Stimulated activated CD4-positive, alpha-beta T cell treated with anti-CD3 and anti-CD28 coated beads, TNF-alpha, amount 100 ng/mL, for 48 hours (primary cell): ENCODE data around the gene SLC24A4.

Experiments used
- DNase-seq, 3 donors: peaks; one replicate each; pipeline ENCODE4 v3.0.0-alpha.2; 2020; ENCODE audit warnings: low read depth in 3 of 3

The SLC24A4 gene

GRCh38 chr14:92323011-92323915 lies at the start of gene SLC24A4:
Gene SLC24A4 (plus strand): TSS chr14:92323165. CDS start chr14:92323831, 666 bp downstream.
- no peak for DNase-seq

DNA sequence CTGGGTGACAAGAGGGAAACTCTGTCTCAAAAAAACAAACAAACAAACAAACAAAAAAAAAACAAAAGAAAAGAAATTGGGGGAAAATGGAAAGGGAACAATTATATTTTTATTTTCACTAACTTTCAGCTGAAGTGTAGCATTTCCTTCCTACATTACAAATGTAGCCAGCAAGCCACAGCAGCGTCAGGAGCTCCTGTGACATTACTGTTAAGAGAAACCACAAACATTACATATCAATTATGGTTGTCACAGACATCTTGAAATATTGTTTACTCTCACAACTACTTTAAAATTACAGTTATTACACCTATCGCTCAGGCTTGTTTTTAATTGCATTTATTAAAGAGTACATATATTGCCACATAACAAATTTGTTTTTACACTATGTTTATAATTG lies 49.8 kb upstream of the SLC24A4 start:
- no peak for DNase-seq

GRCh38 chr14:92274055-92274454 lies 48.9 kb upstream of the SLC24A4 start:
- DNase-seq = no peak

GRCh38 chr14:92276074-92276473 lies 46.9 kb upstream of the SLC24A4 start:
- DNase-seq = no peak

DNA sequence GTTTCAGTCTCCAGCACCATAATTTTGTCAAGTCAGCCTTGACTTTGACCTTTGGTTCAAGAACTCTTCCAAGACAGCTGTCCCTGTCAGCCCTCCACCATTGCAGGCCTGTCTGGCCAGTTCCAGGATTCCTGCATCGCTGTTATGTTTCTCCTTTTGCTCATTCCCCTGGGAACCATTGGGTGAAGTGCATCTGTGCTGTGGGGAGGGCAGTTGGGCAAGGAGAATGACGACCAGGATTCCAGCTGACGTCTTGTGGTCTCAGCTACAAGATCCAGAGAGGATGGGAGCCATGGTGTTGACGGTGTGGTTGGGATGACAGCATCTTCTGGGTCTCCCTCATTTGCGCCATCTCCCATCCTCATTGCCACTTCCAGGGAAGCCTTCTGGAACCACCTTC lies 45.9 kb upstream of the SLC24A4 start:
- no peak for DNase-seq

GRCh38 chr14:92280554-92281262 lies 42.3 kb upstream of the SLC24A4 start:
- DNase-seq = no peak

GRCh38 chr14:92282669-92283068 lies 40.3 kb upstream of the SLC24A4 start:
- DNase-seq = no peak

GRCh38 chr14:92285311-92285710 lies 37.7 kb upstream of the SLC24A4 start:
- no peak for DNase-seq

DNA sequence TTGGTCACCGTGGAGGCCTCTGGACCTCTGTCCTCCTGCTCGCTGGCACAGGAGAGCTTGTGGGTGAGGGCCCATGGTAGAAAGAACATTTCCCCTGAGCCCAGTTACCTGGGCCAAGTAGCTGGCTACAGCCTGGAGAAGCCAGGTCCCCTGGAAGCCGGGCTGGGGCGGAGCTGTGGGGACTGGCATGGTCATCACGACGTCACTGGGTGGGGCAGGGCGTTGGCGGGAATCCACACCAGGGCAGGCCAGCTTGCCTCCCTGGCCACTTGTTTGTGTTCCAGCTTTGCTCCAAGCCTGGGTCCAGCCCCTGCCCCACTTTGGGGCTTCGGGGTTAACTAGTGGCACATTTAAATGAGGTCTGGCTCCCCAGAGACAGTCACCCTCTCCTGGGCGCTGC lies 35.0 kb upstream of the SLC24A4 start:
- DNase-seq = no peak

DNA sequence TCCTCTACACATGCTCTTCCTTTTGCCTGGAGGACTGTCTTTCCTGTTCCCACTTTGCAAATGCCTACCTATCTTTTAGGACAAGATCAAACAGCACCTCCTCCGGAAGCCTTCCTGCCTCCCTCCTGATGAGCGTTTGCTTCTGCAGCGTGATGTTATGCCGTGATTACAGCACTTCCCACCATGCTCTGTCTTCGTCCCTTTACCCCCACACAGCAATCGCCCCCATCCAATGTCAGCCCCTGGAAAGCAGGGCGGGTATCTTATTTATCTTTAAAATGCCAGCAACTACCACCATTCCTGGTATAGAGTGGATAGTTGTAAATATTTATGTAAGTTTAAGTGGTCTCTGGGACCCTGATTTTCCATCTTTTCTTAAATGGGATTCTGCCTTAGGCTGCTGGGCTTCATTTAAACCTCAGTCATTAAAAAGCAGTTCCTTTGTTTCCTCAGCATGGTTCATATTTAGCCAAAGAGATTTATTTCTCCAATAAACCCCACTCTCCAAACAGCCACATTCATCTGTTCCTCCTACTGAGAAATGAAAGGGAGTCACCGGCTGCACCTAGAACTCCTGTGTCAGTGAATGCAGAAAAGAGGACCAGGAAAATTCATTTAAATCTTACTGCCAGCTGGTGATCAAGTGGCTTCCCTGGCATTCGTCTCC lies 33.8 kb upstream of the SLC24A4 start:
- no peak for DNase-seq

DNA sequence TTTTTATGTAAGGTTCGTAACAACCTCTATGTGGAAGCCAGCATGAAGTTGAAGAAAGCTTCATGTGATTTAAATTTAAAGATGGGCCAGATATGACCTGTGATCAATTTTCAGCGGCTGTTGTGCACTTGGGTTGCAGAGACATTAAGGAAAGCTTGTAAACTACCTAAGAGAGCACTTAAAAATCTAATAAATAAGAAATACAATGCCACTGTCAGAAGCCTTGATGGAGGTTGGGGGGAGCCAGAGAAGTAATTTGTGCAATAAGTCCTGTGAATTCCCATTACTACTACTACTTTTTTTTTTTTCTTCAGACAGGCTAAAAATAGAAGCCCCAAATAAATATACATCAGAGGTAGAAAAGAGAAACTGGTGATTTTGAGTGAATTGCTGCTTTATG lies 30.3 kb upstream of the SLC24A4 start:
- no peak for DNase-seq

- DNase-seq = no peak
These were observed 28.5 kb upstream of the SLC24A4 start for GRCh38 chr14:92294506-92294905.

DNA sequence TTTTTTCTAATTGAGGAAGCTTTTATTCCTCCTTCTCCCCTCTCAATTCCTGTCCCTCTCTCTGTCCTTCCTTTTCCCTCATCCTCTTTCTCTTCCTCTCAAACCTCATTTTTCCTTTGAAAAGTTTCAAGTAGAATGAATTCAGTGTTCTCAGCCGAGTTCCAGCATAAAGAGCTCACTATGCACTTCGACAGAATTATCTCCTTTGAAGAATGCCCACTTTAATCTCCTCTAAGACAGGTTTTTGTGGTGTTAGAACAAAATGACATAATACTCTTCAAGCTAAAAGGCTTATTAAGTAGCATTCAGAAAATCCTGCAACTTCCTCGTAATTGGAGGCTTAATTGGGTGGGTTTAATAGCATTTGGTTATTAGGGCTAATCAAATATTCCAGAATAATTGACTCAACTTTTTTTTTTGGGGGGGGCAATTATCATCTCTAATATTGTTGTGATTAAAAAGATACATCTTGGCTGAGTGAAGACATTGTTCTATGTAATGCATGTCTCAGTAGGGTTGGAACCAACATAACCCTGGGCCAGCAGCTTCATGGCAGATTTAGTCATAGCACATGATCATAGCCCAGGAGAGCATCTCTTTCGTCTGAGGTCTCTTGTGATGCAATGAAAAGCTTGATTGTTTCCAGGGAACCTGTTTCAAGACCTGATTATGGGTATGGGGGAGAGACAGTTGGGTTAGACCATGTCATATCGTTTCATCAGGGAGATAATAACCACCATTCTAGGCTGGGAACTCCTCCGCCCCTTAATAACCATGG lies 25.0 kb upstream of the SLC24A4 start:
- no peak for DNase-seq

DNA sequence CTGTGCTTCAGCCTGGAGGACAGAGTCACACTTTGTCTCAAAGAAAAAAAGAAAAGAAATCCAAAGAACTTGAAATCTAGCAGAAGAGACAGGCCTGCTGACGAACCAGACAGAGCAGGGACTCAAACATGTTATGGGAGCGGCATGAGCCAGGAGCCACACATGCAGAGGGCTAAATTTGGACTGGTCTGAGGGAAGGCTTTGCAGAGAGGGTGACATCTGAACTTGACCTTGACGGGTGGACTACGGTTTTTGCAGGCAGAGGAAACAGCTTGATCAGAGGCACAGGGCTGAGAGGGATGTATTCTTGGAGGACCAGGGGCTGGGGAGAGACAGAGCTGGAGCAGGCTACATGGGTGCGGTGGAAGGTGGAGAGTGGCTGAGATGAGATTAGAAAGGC lies 20.5 kb upstream of the SLC24A4 start:
- DNase-seq = no peak

DNA sequence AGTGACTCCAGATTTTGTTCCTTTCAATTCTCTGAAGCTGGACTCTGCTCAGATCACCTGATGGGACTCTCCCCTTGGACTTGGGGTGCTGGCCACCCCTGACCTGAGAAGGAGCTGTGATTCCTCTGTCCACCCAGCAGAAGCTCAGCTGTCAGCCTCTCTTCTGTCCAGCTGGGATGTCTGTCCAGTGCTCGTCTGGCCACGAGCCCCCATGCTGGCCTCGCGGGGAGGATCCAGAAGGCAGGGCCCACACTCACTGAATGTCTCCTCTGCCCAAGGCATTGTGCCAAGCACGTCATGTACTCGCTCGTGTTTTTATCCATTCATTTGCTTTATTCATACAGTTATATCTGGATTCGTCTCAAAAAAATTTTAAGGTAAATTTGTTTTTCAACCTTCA lies 14.2 kb upstream of the SLC24A4 start:
- no peak for DNase-seq

- no peak for DNase-seq
These were observed 12.9 kb upstream of the SLC24A4 start for GRCh38 chr14:92309968-92310530.

DNA sequence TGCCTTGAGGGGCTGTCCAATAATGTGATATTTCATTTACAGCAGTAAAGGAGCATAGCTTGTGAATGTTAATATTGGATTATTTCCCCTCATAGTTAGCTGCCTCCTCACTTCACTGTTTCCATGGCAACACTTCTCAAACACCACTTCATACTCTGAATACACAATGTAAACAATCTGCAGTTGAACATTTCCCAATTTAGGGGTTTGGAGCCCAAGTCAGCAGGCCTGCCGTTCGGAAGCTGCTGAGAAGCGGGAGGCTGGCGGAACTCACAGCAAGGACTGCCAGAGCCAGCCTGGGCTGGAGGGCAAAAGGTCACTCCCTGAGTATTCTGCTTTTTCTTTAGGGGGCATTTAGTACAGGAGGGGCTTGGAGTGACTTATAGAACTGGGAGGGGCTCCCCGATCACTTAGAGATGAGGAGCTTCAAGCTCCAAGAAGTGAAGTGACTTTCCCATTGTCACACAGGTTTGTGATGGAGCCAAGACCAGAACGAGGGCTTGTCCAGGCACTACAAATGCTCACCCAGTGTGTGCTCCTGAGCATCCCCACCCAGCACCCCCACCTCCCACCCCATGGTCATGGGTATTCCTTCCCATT lies 12.1 kb upstream of the SLC24A4 start:
- DNase-seq = no peak

DNA sequence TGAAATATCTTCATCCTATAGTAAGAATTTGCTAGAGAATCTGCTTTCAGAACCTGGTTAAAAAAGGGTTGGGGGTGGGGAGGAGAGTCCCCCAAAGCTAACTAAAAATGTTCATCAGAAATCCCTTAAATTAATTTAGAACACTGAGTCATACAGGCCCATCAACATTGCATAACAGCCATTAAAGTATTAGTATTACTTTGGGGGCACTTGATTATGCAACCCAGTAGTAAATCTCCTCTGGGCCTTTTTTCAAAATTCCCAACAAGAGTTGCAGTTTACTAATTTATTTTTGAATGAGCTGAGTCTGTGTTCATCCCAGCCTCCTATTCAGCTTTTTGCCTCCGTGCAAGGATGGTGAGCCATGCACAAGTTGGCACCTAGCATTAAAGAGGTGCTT lies 8.8 kb upstream of the SLC24A4 start:
- DNase-seq = no peak

GRCh38 chr14:92315050-92315805 lies 7.7 kb upstream of the SLC24A4 start:
- no peak for DNase-seq

DNA sequence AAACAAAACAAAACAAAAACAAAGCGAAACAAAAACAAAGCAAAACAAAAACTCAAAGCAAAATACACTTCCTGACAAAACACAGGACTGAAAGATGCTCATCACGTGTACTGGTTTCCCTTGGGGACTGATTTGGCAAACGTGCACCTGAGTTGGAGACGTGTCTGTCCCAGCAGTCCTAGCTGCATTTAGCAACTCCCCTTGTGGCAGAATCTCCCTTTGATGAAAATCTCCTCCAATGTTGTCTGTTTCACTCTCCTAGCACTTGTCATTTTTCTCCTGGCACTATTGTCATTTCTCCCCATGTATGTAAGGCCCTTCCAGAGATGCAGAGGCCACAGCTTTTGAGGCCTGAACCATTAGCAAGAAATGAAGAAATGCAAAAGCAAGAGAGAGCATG lies 6.8 kb upstream of the SLC24A4 start:
- DNase-seq = no peak
